NCI-H1105 (cell line): Measurements from ENCODE around the gene TSPAN11.

ENCODE experiments used
- DNase-seq: peaks from one replicate; lab custom pipeline; 2025; lab: John Stamatoyannopoulos, UW

Gene TSPAN11

GRCh38 chr12:30911207-30911606, 15.3 kb upstream of the TSPAN11 start:
- DNase-seq, result no peak

- no peak for DNase-seq
These were observed 13.2 kb upstream of the TSPAN11 start for GRCh38 chr12:30913323-30913722.

GRCh38 chr12:30914986-30915591, 11.5 kb upstream of the TSPAN11 start:
- DNase-seq, result no peak

GRCh38 chr12:30923057-30923456, 3.5 kb upstream of the TSPAN11 start:
- DNase-seq, result no peak

- DNase-seq, result no peak
These were observed 823 bp upstream of the TSPAN11 start for GRCh38 chr12:30925607-30926242.

GRCh38 chr12:30927222-30927611, 669 bp downstream of the TSPAN11 start:
- DNase-seq, result no peak

GRCh38 chr12:30928356-30929244, 2.1 kb downstream of the TSPAN11 start:
- DNase-seq, result no peak

GRCh38 chr12:30930238-30930637, 3.7 kb downstream of the TSPAN11 start:
- no peak for DNase-seq

- no peak for DNase-seq
These were observed 4.1 kb downstream of the TSPAN11 start for GRCh38 chr12:30930641-30931040.

GRCh38 chr12:30932881-30933280, 6.3 kb downstream of the TSPAN11 start:
- DNase-seq, result no peak

- no peak for DNase-seq
These were observed 8.3 kb downstream of the TSPAN11 start for GRCh38 chr12:30934811-30935210.

- no peak for DNase-seq
These were observed 9.5 kb downstream of the TSPAN11 start for GRCh38 chr12:30936036-30936435.

GRCh38 chr12:30939234-30939633, 12.7 kb downstream of the TSPAN11 start:
- DNase-seq, result no peak

- no peak for DNase-seq
These were observed 15.9 kb downstream of the TSPAN11 start for GRCh38 chr12:30942486-30942885.

GRCh38 chr12:30942936-30943335, 16.4 kb downstream of the TSPAN11 start:
- DNase-seq, result no peak

GRCh38 chr12:30945443-30946164, 19.1 kb downstream of the TSPAN11 start:
- DNase-seq, result no peak

- no peak for DNase-seq
These were observed 25.5 kb downstream of the TSPAN11 start for GRCh38 chr12:30952015-30952414.

GRCh38 chr12:30953257-30953656, 26.7 kb downstream of the TSPAN11 start:
- no peak for DNase-seq

- no peak for DNase-seq
These were observed 27.6 kb downstream of the TSPAN11 start for GRCh38 chr12:30953951-30954751.

GRCh38 chr12:30955214-30955613, 28.7 kb downstream of the TSPAN11 start:
- DNase-seq, result no peak

- DNase-seq, result no peak
These were observed 32.7 kb downstream of the TSPAN11 start for GRCh38 chr12:30959110-30959710.
